Mammary epithelial cell (primary cell): Measurements from ENCODE around the gene EDN1.
"Not testable (repeated sequence)": the region's sequence is repeated elsewhere in the genome, so short reads cannot be mapped to it uniquely, and the experiment has no call there.

Experiments used
- CTCF ChIP-seq, 2 donors: IDR thresholded peaks in 1 of 2; conservative IDR thresholded peaks in 1 of 2; 2 replicates each; pipeline ENCODE4 v1.5.1; 2011 to 2012; ENCODE audit warnings: inconsistent platforms in 2 of 2, low read length in 2 of 2, mild to moderate bottlenecking in 2 of 2, control low read depth in 1 of 2, low read depth in 1 of 2; ENCODE audit not compliant: insufficient read depth in 1 of 2; ENCODE audit errors: extremely low read depth in 1 of 2
- EZH2 ChIP-seq: IDR thresholded peaks from 2 replicates; pipeline ENCODE4 v1.6.1; 2012; ENCODE audit warnings: low read length, inconsistent platforms, borderline replicate concordance

DNA sequence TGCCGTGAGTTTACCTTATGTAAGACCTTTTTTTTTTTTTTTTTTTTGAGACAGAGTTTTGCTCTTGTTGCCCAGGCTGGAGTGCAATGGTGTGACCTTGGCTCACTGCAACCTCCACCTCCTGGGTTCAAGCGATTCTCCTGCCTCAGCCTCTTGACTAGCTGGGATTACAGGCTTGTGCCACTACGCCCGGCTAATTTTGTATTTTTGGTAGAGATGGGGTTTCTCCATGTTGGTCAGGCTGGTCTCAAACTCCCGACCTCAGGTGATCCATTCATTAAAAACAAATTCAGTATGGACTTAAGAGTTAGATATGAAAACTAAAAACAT is 42.6 kb downstream of the EDN1 start:
- TF ChIP-seq EZH2; CTCF (conservative IDR thresholded peaks at IDR 0.05 in 1 of 2, IDR thresholded peaks at IDR 0.05 in 1 of 2; ENCODE audit: extremely low read depth in 1 of 2, insufficient read depth in 1 of 2, low read depth in 1 of 2, low read length in 2 of 2): not testable (repeated sequence)
